ACC112 (cell line): ENCODE results near the gene SPSB3.

Experiments
- H2AFZ ChIP-seq: fragments of 200-600 bp; sonication (generic); one replicate; pipeline ENCODE4 v1.6.0; 2017; ENCODE audit warnings: antibody characterized with exemption, low read length; ENCODE audit not compliant: unreplicated experiment
- H3K27ac ChIP-seq: fragments of 200-600 bp; sonication (generic); 2 replicates; pipeline ENCODE4 v1.5.1; 2014; ENCODE audit warnings: low read depth, mild to moderate bottlenecking, antibody characterized with exemption, low read length, moderate library complexity
- H3K27me3 ChIP-seq: fragments of 200-600 bp; sonication (generic); 2 replicates; pipeline ENCODE4 v1.6.1; 2014; ENCODE audit warnings: mild to moderate bottlenecking, antibody characterized with exemption, low read length, moderate library complexity, mixed read lengths; ENCODE audit not compliant: insufficient read depth
- H3K36me3 ChIP-seq: fragments of 200-600 bp; sonication (generic); 2 replicates; pipeline ENCODE4 v1.6.1; 2016; ENCODE audit warnings: mild to moderate bottlenecking, antibody characterized with exemption, low read length, moderate library complexity, mixed read lengths; ENCODE audit not compliant: insufficient read depth
- H3K4me1 ChIP-seq: fragments of 200-600 bp; sonication (generic); one replicate; pipeline ENCODE4 v1.6.1; 2016; ENCODE audit warnings: low read length, mixed read lengths; ENCODE audit not compliant: insufficient read depth, unreplicated experiment, control insufficient read depth
- H3K4me3 ChIP-seq: fragments of 200-600 bp; sonication (generic); 2 replicates; pipeline ENCODE4 v1.5.1; 2014; ENCODE audit warnings: mild to moderate bottlenecking, low read depth, low read length
- H3K79me2 ChIP-seq: fragments of 200-600 bp; sonication (generic); one replicate; pipeline ENCODE4 v1.6.0; 2016; ENCODE audit warnings: low read length; ENCODE audit not compliant: control insufficient read depth, unreplicated experiment, insufficient read depth

Gene SPSB3

GRCh38 chr16:1731603-1732002 lies 50.8 kb downstream of the SPSB3 start:
- H3K79me2 ChIP-seq = peaks cover 11% of the 10 kb centered on the region
- peaks cover 30% of the 10 kb centered on the region; the same call in 1 of the 2 replicates for H3K36me3 ChIP-seq
- H3K4me3 ChIP-seq = no peak overlapping the region
- no peak overlapping the region for H3K27ac ChIP-seq
- H3K27me3 ChIP-seq = no peaks in the 10 kb centered on the region
- no peak overlapping the region for H2AFZ ChIP-seq
- H3K4me1 ChIP-seq = no peaks in the 10 kb centered on the region

DNA sequence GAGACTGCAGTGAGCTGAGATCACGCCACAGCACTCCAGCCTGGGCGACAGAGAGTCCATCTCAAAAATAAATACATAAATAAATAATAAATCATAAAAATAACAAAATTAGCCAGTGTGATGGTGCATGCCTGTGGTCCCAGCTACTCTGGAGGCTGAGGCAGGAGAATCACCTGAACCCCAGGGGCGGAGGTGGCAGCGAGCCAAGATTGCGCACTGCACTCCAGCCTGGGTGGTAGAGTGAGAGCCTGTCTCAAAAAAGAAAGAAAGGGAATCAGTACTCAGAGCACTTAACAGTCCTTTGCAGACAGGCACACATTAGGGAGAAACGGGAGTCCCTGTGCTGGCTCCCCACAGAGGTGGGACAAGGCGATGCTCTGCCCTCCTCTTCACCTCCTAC lies 51.3 kb downstream of the SPSB3 start:
- no peak overlapping the region for H2AFZ ChIP-seq
- no peaks in the 10 kb centered on the region for H3K27me3 ChIP-seq
- H3K4me3 ChIP-seq = no peak overlapping the region
- H3K27ac ChIP-seq = no peak overlapping the region
- H3K36me3 ChIP-seq = peaks cover 32% of the 10 kb centered on the region; the same call in 1 of the 2 replicates
- peaks cover 15% of the 10 kb centered on the region for H3K79me2 ChIP-seq
- H3K4me1 ChIP-seq = no peaks in the 10 kb centered on the region

- Histone ChIP-seq H3K79me2 (peaks cover 16% of the 10 kb centered on the region), H2AFZ (no peak overlapping the region), H3K4me3 (no peak overlapping the region), H3K36me3 (peaks cover 27% of the 10 kb centered on the region; the same call in 1 of the 2 replicates), H3K4me1 (no peaks in the 10 kb centered on the region), H3K27me3 (no peaks in the 10 kb centered on the region), H3K27ac (no peak overlapping the region)
These were observed 52.9 kb downstream of the SPSB3 start for GRCh38 chr16:1729445-1729844.

DNA sequence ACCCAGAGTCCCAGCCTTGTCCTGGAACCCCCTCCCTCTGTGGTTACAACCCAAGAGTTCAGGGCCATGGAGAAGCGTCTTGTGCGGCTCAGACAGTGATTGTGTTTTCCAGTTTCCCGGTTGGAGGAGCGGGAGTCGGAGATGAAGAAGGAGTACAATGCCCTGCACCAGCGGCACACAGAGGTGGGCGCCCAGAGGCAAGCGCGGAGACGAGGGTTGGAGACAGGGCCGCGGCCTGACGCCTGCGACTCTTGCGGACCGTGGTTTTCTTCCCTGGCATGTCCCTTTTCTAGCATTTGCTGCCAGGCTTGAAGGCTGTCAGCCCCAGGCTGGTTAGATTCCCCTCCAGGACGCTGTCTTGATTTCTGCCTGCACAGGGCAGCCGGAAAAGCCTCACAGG lies 53.3 kb downstream of the SPSB3 start:
- no peaks in the 10 kb centered on the region for H3K27me3 ChIP-seq
- H3K79me2 ChIP-seq = peaks cover 19% of the 10 kb centered on the region
- no peaks in the 10 kb centered on the region for H3K4me1 ChIP-seq
- peaks cover 22% of the 10 kb centered on the region; the same call in 1 of the 2 replicates for H3K36me3 ChIP-seq
- H3K4me3 ChIP-seq = no peak overlapping the region
- no peak overlapping the region for H2AFZ ChIP-seq
- no peak overlapping the region for H3K27ac ChIP-seq

GRCh38 chr16:1727651-1728624 lies 54.4 kb downstream of the SPSB3 start:
- peaks cover 11% of the 10 kb centered on the region; the same call in 1 of the 2 replicates for H3K36me3 ChIP-seq

More at GRCh38 chr16:1727651-1728624, 54.4 kb downstream of the SPSB3 start:
- Histone ChIP-seq H2AFZ (no peak overlapping the region), H3K4me3 (no peak overlapping the region), H3K79me2 (peaks cover 30% of the 10 kb centered on the region), H3K4me1 (peaks cover 5% of the 10 kb centered on the region), H3K27me3 (no peaks in the 10 kb centered on the region), H3K27ac (no peak overlapping the region)
